ENCODE data around the gene ZWILCH.
"Not testable (repeated sequence)": the region's sequence is repeated elsewhere in the genome, so short reads cannot be mapped to it uniquely, and the experiment has no call there.

ZWILCH gene

DNA sequence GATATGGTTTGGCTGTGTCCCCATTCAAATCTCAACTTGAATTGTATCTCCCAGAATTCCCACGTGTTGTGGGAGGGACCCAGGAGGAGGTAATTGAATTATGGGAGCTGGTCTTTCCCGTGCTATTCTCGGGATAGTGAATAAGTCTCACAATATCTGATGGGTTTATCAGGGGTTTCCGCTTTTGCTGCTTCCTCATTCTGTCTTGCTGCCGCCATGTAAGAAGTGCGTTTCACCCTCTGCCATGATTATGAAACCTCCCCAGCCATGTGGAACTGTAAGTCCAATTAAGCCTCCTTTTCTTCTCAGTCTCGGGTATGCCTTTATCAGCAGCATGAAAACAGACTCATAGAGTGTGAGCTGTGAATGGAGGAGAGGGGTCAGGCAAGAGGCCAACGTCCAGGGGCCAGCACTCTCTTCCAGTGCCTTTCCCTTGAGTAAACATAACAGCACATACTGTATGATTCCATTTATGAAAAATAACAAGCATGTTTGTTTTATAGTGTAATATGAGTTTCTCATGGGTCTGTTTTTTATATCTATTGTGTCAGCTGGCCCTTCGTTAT is 76.9 kb downstream of the ZWILCH start:
- TF ChIP-seq, protein P1, sequence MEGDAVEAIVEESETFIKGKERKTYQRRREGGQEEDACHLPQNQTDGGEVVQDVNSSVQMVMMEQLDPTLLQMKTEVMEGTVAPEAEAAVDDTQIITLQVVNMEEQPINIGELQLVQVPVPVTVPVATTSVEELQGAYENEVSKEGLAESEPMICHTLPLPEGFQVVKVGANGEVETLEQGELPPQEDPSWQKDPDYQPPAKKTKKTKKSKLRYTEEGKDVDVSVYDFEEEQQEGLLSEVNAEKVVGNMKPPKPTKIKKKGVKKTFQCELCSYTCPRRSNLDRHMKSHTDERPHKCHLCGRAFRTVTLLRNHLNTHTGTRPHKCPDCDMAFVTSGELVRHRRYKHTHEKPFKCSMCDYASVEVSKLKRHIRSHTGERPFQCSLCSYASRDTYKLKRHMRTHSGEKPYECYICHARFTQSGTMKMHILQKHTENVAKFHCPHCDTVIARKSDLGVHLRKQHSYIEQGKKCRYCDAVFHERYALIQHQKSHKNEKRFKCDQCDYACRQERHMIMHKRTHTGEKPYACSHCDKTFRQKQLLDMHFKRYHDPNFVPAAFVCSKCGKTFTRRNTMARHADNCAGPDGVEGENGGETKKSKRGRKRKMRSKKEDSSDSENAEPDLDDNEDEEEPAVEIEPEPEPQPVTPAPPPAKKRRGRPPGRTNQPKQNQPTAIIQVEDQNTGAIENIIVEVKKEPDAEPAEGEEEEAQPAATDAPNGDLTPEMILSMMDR (conservative IDR thresholded peaks at IDR 0.05; ENCODE audit: control insufficient read depth, insufficient read depth, low read depth, low read length): no peak
- no peak for DNase-seq (ENCODE audit: low read depth)
- no peak overlapping the region for H3K4me3 ChIP-seq (ENCODE audit: control insufficient read depth, low read depth, low read length)

DNA sequence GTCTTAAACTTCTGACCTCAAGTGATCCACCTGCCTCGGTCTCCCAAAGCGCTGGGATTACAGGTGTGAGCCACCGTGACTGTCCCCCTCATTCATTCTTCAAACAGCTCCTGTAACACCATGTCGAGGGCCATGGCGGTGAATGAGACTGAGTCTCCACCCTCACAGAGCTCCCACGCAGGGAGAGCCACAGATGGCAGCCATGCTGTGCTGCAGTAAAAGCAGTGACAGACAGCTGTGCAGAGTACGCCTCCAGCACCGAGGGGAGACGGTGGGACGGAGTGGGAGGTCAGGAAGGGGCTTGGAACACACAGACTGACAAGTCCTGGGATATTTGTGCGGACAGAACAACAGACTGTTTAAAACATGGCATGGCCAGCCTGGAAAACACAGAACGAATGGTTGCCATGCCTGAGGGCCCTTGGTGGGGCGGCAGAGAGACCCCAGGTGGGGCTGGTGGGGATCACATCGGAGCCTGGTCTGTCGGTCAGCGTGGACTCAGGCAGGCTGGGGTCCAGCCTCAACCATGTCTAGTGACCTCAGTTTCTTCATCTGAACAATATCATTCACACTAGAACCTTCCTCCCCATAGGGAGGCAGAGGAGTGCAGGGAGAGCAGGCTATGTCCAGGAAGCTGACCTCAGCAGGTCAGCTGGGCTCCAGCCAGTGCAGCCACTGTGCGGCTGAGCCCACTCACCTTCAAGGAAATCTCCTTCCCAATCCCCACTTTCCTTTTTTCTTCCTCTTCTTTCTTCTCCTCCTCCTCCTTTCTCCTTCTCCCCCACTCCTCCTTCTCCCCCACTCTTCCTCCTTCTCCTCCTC is 81.2 kb downstream of the ZWILCH start:
- DNase-seq (ENCODE audit: low read depth): no peak
- TF ChIP-seq, protein P1 (conservative IDR thresholded peaks at IDR 0.05; ENCODE audit: control insufficient read depth, insufficient read depth, low read depth, low read length): no peak
- H3K4me3 ChIP-seq (ENCODE audit: control insufficient read depth, low read depth, low read length): no peak overlapping the region

DNA sequence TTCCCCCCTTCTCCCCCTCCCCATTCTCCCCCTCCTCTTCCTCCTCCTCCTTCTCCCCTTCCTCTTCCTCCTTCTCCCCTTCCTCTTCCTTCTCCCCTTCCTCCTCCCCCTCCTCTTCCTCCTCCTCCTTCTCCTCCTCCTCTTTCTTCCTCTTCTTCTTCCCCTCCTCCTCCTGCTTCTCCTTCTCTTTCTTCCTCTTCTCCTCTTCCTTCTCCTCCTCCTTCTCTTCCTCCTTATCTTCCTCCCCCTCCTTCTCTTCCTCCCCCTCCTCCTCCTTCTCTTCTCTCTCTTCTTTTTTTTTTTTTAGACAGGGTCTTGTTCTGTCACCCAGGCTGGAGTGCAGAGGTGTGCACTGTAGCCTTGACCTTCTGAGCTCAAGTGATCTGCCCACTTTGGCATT is 81.9 kb downstream of the ZWILCH start:
- DNase-seq (ENCODE audit: low read depth): no peak
- H3K4me3 ChIP-seq (ENCODE audit: control insufficient read depth, low read depth, low read length): no peak overlapping the region
- TF ChIP-seq, protein P1 (conservative IDR thresholded peaks at IDR 0.05; ENCODE audit: control insufficient read depth, insufficient read depth, low read depth, low read length): no peak

DNA sequence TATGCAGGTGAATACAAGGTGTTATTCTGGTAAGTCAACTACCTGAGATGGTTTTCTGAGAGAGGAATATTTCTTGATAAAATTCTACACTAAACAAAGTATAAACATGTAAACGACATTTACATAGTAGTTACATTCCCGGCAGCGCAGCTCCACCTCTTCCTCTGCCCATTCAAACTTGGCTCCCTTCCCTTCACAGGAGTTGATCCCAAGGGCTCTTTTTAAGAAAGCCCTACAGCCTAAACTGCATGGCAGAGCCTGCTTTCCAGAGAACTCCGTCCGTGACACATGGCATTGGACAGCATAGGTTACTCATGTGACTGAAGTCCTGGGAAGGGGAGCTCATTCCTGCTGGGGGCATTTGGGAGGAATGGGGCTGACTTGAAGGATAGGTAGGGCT is 82.6 kb downstream of the ZWILCH start:
- no peak overlapping the region for H3K4me3 ChIP-seq (ENCODE audit: control insufficient read depth, low read depth, low read length)
- TF ChIP-seq, protein P1 (conservative IDR thresholded peaks at IDR 0.05; ENCODE audit: control insufficient read depth, insufficient read depth, low read depth, low read length): no peak
- DNase-seq (ENCODE audit: low read depth): no peak

DNA sequence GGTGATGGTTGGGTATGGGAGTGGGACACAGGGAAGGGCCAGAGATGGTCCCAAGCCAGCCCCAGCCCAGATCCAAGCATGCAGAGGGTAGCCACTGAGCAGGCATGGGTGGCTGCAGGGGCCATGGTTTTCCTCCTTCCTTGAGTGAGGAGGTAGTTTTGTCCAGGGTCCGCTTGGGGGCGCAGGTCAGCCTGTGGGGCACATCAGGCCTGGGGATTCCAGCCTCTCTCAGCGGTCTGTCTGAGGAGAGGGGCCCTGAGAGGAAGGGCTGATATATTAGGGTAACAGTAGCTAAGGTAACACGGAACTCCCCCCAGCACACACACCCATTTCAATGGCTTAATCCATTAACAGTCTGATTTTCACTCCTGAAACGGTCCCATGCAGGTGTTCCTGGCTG is 83.4 kb downstream of the ZWILCH start:
- no peak overlapping the region for H3K4me3 ChIP-seq (ENCODE audit: control insufficient read depth, low read depth, low read length)
- DNase-seq (ENCODE audit: low read depth): no peak
- TF ChIP-seq, protein P1 (conservative IDR thresholded peaks at IDR 0.05; ENCODE audit: control insufficient read depth, insufficient read depth, low read depth, low read length): no peak

DNA sequence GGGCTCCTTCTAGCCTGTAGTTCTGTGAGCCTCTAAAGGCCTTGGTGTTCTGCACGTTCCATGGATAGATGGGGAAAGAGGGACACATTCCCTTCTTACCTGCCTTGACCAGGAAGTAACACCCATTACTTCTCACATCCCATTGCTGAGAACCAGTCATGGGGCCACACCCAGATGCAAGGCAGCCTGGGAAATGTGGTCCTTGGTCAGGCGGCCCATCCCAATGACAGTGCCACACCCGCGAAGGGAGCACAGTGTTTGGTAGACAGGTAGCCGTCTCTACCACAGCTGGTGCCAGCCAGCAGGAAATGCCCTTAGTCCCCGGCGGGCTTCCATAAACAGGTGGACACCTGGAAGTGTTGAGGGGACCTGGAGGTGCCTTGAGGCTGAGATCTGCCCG is 83.8 kb downstream of the ZWILCH start:
- TF ChIP-seq, protein P1 (conservative IDR thresholded peaks at IDR 0.05; ENCODE audit: control insufficient read depth, insufficient read depth, low read depth, low read length): no peak

DNA sequence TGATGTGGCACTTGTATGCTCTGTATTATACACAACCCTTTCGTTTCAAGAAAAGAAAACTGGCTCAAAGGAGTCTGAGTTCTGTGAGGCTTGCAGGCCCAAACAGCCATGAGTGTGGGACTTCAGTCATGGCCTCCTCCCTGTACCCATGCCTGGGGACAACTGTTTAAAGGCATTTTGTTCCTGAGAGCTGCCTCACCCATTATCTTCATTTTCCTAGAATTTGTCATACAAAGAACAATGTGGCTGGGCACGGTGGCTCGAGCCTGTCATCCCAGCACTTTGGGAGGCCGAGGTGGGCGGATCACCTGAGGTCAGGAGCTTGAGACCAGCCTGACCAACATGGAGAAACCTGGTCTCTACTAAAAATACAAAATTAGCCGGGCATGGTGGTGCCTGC is 84.3 kb downstream of the ZWILCH start:
- not testable (repeated sequence) for DNase-seq (ENCODE audit: low read depth); H3K4me3 ChIP-seq (ENCODE audit: control insufficient read depth, low read depth, low read length)

More for the DNA sequence above, 83.8 kb downstream of the ZWILCH start:
- H3K4me3 ChIP-seq (ENCODE audit: control insufficient read depth, low read depth, low read length): no peak overlapping the region
- DNase-seq (ENCODE audit: low read depth): no peak
